Measurements from ENCODE around the gene SLC16A13.
"Not testable (repeated sequence)": the region's sequence is repeated elsewhere in the genome, so short reads cannot be mapped to it uniquely, and the experiment has no call there.

The SLC16A13 gene

DNA sequence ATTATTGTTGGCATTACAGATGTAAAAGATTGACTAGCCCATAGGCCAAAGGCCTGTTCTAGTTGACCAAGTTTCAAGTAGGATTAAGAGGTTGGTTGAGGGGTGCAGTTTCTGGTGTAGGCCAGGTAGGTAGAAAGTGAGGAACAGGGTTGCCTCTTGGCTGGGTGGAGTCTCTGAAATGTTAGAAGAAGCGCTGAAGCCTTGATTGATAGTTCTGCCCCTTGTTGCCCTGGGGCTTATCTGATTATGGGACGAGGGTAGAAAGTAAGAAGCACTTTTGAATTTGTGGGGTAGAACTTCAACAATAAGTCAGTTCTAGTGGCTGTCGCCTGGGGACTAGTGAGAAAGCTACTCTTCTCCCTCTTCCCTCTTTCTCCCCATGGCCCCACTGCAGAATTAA is 6.7 kb upstream of the SLC16A13 start:
- DNase-seq (ENCODE audit: low spot score) = no peak

DNA sequence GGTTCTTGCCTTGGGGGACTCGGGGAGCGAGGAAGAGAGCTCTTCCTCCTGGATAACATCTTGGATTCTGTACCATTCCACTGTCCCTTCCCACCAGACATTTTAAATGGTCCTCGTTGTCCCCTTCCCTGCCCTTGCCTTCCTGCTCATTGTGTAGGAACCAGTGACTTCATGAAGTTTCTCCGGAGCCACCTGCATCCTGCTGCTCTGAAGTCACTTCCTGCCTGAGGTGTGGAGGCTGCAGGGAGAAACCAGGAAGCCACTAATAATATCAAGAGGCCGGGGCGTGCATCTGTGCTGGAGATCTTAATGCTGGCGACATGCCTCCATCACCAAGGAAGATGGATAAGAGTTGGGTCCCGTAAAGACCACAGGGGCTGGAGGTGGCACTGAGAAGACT is 6.2 kb upstream of the SLC16A13 start:
- DNase-seq (ENCODE audit: low spot score) = no peak

DNA sequence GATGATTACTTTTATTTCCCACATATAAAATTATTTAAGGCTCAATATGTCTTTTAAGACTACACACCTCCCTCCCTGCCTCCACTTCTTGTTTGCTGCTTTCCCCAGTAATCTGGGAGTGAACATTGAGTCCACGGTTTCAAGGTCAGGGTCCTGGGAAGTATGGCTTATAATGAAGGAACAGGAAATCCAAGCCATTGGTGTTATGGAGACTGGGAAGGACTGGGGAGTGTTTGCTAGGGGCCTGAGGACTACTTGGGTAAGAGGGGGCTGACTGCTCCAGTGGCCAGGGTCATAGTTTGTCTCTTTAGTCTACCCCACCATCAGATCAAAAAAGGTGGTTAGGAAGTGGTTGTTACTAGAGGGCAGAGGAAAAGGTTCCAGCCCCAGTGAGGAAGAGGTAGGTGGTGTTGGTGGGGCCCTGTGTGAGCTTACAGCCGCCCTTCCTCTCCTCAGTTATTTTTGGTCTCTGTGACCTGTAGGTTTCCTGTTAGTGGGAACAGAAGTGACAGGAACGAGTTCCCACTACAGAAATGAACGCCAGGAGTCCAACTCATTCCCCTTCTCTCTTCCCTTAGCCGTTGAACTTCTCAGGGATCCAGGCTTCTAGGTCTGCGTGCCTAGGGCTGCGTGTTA is 742 bp upstream of the SLC16A13 start:
- DNase-seq (ENCODE audit: low spot score) = no peak

DNA sequence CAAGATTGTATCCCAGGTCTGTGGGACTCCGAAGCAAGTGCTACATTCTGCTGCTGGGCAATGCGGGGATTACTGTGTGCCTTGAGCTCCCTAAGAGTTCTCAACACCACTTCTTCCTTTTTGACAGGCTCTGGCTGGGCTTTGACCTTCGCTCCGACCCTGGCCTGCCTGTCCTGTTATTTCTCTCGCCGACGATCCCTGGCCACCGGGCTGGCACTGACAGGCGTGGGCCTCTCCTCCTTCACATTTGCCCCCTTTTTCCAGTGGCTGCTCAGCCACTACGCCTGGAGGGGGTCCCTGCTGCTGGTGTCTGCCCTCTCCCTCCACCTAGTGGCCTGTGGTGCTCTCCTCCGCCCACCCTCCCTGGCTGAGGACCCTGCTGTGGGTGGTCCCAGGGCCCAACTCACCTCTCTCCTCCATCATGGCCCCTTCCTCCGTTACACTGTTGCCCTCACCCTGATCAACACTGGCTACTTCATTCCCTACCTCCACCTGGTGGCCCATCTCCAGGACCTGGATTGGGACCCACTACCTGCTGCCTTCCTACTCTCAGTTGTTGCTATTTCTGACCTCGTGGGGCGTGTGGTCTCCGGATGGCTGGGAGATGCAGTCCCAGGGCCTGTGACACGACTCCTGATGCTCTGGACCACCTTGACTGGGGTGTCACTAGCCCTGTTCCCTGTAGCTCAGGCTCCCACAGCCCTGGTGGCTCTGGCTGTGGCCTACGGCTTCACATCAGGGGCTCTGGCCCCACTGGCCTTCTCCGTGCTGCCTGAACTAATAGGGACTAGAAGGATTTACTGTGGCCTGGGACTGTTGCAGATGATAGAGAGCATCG is 2.4 kb downstream of the SLC16A13 start:
- DNase-seq (ENCODE audit: low spot score) = no peak

DNA sequence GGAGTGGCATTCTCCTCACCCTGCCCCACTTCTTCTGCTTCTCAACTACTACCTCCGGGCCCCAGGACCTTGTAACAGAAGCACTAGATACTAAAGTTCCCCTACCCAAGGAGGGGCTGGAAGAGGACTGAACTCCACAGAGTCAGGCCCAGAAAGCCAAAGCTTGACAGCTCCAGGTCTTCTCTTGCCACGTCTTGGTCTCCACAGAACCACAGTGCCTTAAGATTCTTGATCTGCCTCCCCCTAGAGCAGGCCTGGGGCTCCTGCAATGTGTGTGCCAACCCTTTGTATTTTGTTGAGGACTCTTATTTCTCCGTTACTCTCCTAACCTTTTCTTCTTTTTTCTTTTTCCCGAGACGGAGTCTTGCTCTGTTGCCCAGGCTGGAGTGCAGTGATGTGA is 4.0 kb downstream of the SLC16A13 start:
- DNase-seq (ENCODE audit: low spot score) = no peak

DNA sequence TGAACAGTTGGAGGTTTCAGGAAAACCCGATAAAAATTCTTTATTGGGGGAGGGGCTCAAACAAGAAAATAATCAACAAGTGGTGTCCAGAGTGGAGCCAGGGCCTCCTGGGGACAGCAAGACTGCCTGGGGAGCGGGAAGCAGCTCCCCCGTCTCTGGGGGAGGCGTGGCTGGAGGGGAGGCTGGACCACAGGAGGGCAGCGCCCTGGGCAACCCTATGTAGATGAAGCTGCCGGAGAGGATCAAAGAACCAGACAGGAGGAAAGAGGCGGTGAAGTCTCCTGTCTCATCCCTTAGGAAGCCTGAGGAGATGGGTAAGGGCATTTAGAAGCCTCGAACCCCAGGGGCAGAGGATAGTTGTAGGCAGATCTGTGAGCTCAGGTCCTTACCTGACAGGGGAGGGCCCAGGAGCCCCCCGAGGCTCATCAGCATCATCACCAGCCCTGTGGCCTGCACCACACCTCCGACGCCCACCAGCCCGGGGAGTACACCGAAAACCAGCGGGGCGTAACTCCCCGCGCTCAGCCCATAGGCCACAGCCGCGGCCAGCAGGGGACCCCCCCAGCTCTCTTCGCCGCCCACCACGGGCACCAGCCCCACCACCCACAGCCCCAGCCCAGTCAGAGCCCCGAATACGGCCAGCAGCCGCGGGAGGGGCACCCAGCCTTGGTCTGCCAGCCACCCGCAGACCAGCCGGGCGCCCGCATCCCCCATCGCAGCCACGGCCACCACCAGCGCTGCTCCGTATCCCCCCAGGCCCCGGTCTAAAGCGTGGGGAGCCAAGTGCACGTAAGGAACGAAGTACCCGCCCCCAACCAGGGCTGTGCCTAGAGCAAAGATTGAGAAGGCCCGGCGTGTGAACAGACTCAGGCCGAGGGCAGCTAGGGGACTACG is 6.0 kb downstream of the SLC16A13 start:
- DNase-seq (ENCODE audit: low spot score) = no peak

DNA sequence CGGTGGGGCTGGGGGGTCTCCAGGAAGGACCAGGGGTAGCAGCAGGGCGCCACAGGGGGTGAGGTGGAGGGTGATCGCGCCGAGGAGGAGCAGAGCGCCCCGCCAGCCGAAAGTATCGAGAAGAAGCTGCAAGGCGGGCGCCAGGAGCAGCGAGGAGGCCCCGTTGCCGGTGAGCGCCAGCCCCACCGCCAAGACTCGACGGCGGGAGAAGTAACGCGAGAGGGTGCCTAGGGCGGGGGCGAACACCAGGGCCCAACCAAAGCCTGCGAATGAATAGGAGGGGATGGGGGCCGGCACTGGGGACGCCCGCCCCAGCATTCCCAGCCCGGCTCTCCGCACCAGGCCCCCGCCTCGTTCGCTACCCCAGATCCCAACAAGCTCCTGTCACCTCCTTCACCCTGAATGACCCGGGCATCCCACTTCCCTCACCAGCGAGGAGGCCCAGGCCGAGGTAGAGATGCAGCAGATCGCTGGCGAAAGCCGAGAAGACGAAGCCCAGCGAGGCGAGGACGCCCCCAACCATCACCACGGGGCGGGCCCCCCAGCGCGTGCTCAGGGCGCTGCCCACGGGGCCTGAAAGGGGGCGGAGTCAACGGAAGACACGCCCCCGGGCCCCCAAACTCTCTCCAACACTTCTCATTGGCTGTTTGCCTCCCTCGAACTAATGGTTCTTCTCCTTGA is 6.8 kb downstream of the SLC16A13 start:
- no peak for DNase-seq (ENCODE audit: low spot score)

DNA sequence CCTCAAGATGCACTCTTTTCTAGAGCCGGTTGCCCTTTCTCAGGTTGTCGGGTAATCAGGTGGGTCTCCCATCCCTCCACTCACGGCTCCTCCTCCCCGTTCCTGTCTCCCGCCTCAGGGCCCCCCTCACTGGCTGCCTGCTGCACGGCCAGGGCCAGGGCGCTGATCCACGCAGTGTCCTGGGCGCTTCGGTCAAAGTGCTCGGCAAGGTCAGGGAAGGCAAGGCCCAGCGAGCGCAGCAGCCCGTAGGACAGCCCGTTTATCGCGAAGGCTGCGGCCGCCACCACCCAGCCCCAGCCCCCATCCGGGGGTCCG is 7.3 kb downstream of the SLC16A13 start:
- DNase-seq (ENCODE audit: low spot score) = no peak

DNA sequence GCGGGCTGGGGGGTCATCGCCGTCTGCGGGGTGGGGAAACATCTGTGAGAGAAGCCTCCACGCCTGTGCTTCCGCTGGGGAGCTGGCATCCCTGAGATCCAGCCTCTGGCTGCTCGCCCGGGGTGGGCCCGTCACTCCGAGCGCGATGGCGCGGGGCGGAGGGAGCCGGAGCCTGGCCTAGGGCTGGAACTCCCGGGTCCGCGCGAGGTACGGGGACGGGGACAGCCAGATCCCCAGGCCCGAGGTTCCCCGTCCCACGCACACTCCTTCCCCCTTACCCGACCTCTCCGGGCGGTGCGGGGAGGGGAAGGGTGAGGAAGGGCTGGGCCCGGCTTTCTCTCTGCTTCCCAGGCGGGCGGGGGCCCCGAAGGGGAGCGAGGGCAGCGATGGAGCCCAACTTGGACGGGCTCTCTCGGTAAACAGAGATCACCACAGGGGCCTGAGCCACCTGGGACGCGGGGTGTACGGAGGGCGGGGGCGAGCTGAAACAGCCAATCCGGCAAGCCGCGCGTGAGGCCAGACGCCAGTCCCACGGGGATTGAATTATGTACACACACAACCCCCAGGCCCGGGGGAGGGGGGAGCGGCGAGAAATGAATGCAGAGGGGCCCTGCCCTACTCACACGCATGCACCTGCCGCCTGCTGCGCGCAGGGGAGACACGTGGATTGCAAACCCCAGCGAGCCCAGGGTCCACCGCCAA is 7.8 kb downstream of the SLC16A13 start, which contains the start of gene SLC16A11:
Gene SLC16A11 (minus strand): TSS at position 596 of the 702 bp plus-strand sequence. CDS start 579 bp downstream, at position 17.
- no peak for DNase-seq (ENCODE audit: low spot score)

DNA sequence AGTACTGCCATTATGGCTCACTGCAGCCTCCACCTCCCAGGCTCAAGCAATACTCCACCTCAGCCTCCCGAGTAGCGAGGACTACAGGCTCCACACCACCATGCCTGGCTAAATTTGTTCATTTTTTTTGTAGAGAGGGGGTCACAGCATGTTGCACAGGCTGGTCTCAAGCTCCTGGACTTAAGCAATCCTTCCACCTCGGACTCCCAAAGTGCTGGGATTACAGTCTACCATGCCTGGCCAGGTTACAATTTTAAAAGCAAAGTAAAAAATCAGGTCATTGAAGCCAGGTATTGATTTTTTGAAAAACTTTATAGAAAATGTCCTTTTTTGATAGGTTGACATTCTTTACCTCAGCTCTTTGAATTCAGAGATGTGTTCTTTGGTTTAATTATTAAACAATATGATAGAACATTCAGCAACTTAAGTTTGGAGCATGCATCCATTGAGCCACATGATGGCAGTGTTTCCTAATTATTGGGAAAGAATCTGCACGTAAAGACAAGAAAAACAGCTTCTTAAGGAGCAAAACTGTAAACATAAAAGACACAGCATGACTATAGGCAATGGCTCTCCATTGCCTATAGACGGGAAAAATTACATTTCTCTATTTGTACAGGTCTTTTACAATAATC is 9.8 kb downstream of the SLC16A13 start:
- DNase-seq (ENCODE audit: low spot score) = no peak

DNA sequence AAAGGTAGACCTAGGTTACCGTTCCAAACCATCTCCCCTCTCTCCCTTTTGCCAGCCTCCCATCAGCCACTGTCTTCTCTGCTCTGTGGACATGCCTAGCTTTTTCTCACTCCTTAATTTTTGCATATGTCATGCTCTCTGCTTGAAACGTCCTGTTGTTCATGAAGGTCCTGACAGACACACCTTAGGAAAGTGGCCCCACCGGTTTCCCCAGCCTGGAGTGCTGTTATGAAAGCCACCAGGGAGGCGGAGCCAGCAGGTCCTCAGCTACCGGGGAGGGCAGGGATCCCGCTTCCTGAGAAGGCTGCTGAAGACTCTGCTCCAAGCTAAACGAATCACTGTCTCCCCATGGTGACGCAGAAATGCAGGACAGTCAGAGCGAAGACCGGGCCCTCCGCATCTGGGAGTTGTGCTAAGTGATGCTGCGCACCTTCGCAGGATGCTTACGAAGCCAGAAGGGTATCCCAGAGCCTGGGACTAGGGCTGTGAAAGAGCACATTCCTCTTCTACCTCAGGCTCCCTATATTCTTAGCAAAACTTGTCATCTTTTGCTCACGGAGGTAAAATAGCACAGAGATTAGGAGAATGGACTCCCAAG is 10.4 kb downstream of the SLC16A13 start:
- no peak for DNase-seq (ENCODE audit: low spot score)

DNA sequence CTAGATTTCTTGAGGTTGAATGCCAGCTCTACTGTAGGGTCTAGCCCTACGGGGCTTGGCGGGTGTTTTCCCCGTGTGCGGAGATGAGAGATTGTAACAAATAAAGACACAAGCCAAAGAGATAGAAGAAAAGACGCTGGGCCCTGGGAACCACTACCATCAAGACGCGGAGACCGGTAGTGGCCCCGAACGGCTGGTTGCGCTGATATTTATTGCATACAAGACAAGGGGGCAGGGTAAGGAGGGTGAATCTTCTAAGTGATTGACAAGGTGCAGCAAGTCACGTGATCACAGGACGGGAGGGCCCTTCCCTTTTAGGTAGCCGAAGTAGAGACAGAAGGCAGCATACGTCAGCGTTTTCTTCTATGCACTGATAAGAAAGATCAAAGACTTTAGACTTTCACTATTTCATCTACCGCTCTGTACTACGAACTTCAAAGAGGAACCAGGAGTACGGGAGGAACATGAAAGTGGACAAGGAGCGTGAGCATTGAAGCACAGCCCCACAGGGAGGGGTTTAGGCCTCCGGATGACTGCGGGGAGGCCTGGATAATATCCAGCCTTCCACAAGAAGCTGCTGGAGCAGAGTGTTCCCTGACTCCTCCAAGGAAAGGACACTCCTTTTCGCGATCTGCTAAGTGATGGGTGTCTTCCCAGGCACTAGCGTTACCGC is 11.0 kb downstream of the SLC16A13 start:
- DNase-seq (ENCODE audit: low spot score) = not testable (repeated sequence)

DNA sequence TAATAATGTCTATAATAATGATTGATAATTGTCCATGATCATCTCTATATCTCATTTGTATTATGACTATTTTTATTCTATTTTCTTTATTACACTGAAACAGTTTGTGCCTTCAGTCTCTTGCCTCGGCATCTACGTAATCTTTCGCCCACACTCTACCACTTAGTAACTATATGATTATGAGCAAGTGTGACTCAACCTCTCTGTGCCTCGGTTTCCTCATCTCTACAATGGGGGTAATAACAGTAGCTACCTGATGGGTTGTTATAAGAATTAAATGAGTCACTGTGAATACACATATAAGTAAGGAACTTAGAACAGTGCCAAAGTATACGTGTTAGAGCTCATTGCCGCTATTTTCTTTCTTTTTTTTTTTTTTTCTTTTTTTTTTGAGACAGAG is 11.8 kb downstream of the SLC16A13 start:
- no peak for DNase-seq (ENCODE audit: low spot score)

DNA sequence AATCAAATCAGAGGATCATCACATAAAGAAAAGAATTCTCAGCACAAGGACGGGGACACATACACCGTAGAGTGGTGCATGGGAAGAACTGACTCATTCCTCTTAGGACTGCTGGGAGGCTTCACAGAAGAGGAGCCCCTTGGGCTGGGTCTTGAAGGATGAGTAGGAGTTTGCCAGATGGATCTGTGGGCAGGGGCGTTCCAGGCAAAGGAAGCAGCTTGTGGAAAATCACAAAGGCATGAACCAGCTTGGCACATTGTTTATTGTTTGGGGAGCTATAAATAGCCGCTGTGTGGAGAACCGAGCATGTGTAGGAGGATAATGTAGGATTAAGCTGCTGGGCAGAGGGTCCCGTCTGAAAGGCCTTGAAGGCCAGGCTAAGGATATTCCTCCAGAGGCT is 13.2 kb downstream of the SLC16A13 start:
- no peak for DNase-seq (ENCODE audit: low spot score)

DNA sequence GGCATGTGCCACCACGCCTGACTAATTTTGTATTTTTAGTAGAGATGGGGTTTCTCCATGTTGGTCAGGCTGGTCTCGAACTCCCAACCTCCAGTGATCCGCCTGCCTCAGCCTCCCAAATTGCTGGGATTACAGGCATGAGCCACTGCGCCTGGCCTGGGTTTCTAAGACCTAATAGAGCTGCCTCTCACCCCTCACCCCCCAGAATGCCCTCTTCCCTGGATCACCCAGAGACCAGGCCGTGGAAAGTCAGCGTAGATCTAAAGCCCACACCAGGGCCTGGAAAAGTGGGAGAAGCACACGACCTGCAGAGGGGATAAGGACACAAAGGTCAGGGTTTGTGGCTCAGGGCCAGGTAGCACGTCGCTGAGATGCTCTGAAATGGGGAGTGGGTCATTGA is 14.8 kb downstream of the SLC16A13 start:
- not testable (repeated sequence) for DNase-seq (ENCODE audit: low spot score)

DNA sequence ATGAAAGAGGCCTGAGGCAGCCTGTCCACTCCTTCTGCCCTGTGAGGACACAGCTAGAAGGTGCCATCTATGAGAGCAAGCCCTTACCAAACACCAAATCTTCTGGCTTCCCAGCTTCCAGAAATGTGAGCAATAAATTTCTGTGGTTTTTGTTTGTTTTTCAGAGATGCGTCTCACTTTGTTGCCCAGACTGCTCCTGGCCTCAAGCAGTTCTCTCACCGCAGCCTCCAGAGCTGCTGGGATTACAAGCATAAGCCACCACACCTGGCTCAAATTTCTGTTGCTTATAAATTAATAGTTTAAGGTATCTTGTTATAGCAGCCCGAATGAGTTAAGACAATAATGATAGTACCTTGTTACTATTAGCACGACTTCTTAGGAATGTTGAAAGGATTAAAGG is 20.6 kb downstream of the SLC16A13 start:
- DNase-seq (ENCODE audit: low spot score) = no peak

DNA sequence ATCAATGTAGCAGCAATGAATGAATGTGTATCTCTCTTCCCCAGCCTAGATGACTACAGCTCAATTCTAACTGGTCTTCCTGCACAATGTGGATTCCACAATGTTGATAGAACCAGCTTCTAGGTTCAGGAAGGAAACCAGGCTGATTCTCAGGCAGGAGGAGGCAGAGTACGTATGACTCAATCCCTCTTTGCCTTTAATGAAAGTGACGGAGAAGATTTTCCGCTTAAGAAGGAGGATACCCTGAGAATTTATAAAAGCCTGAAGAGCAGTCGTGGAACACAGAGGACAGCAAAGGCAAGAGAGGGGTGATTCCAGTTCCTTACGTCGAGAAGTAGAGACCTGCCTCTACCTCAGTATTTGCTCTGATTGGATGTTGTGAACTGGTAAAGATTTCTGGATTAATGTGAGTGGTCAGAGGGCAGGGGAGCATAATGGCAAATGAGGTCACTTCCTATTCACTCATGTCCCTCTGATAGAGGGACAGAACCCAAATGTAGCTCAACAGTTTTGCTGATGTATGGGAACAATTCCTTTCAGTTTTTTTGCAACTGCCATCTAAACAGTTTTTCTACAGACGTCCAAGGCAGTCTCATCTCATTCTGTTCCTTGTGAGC is 23.1 kb downstream of the SLC16A13 start:
- DNase-seq (ENCODE audit: low spot score) = no peak

DNA sequence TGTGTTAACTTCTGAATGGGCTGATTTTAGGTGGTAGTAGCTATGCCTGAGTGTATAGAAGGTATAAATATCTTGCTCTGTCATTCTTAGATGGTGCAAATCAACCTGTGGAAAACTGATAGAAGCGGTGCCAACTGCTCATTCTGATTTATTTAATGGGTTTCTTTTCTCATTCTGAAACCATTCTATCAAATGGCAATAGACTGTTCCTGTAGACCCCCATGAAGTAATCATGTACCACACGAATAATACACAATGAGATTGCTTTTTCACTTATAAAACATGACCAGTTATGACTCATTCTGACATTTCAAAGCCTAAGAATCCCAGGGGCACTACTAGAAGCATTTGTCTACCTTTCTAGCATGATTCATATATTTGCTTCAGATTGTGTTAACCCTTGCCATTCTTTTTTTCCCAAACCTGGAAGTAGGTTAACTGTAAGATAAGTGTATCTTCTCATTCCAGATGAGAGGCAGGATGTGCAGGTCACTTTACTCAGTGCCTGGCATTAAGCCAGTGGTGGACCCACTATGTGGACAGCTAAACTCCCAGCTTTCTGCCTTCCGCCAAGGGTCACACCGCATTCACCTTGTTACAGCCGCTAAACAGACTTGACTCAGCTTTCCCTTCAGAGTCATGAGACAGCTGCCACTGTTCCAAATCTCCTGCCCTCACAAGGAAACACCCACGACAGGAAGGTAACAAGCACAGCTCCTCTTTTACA is 24.5 kb downstream of the SLC16A13 start:
- DNase-seq (ENCODE audit: low spot score) = no peak

DNA sequence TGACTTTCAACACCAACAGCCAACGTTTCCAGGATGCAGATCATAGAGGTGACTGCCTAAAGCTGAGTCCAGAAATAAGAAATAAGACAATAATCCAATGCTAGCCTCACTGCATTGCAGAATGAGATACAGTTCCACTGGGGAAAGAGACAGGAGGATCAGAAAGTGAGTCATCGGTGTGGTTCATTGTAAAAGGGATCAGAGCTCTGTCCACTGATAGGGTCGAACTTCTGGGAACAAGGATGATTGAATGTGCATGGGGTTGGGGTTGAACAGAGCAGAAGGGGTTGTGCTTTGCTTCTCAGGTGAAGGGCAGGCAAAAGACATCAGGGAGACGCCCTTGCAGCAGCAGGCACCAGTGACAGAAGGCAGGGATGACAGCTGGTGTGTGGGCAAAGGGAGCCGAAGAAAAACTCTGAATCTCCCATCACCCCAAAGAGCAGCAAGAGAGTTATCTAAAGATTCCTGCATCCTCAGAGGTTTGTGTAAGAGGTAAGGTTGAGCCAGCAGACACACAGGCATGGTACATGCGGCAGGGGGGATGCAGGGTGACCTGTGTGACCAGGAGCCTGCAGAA is 27.8 kb downstream of the SLC16A13 start:
- no peak for DNase-seq (ENCODE audit: low spot score)

All from HuH-7.5 (cell line).